HepG2 (cell line): ENCODE data around the gene PPP1R7. TPM values are rescaled to one million over a fixed set of nuclear protein-coding genes. Genes with fewer than 3 reads are reported as not detected.

Source experiments
- ATAC-seq: fragments of 200-7000 bp; cut with Tn5 transposase; 3 replicates; pipeline ENCODE4 v1.9.1; 2020; ENCODE audit warnings: mild to moderate bottlenecking, moderate library complexity
- BruUV-seq: library from RNA; stranded (reverse); fragments of 400-500 nt; replicated peaks from 2 replicates; lab custom pipeline; 2021; lab: Mats Ljungman, UMichigan
- CTCF ChIA-PET: fragments of 300-600 bp; formaldehyde crosslinking; extraction: SDS; loops from one replicate; lab custom pipeline; 2021; ENCODE audit warnings: low total read pairs, inconsistent platforms, low intra/inter-chr PET ratio; lab: Yijun Ruan, JAX
- POLR2A ChIA-PET: fragments of 350-600 bp; sonication (Branson Sonifier 250); formaldehyde crosslinking; loops from one replicate; lab custom pipeline; 2020; ENCODE audit warnings: antibody characterized with exemption, inconsistent platforms; lab: Yijun Ruan, JAX
- DNase-seq: peaks from one replicate; pipeline ENCODE4 v3.0.0-alpha.2; 2015; ENCODE audit warnings: low spot score
- FAIRE-seq: peaks from 3 replicates; lab custom pipeline; 2011; peaks lifted over from hg19 to GRCh38; lab: Jason Lieb, UNC
- H2AFZ ChIP-seq: one replicate; pipeline ENCODE4 v1.6.1; 2011; ENCODE audit warnings: low read length, inconsistent platforms
- H3K27ac ChIP-seq: fragments of 300-600 bp; 3 replicates; pipeline ENCODE4 v1.8.0; 2011; ENCODE audit warnings: mixed run types, mild to moderate bottlenecking, mixed read lengths, low read length, inconsistent platforms; ENCODE audit not compliant: insufficient read depth; ENCODE audit errors: extremely low read length
- H3K27me3 ChIP-seq, 2 experiments: fragments of 200-600 bp in 1 of 2; 2 replicates in 1 of 2; 3 replicates in 1 of 2; pipeline versions ENCODE4 v1.6.0 to v1.8.0; 2011; ENCODE audit warnings: low read length in 2 of 2, mild to moderate bottlenecking in 2 of 2, moderate library complexity in 2 of 2, inconsistent platforms in 1 of 2; ENCODE audit not compliant: insufficient read depth in 2 of 2, control insufficient read depth in 1 of 2
- H3K36me3 ChIP-seq, 2 experiments: fragments of 200-600 bp in 1 of 2; replicated peaks in 1 of 2; 2 replicates in 1 of 2; 3 replicates in 1 of 2; pipeline versions ENCODE4 v1.5.1 to v1.8.0; 2011; ENCODE audit warnings: low read length in 2 of 2, inconsistent platforms in 1 of 2; ENCODE audit not compliant: insufficient read depth in 2 of 2, control insufficient read depth in 1 of 2
- H3K4me1 ChIP-seq: 2 replicates; pipeline ENCODE4 v1.5.1; 2012; ENCODE audit warnings: low read length, inconsistent platforms; ENCODE audit not compliant: insufficient read depth
- H3K4me2 ChIP-seq: 2 replicates; pipeline ENCODE4 v1.6.0; 2011; ENCODE audit warnings: low read depth, low read length, inconsistent platforms
- H3K4me3 ChIP-seq, 3 experiments: fragments of 200-600 bp in 1 of 3; sonication (generic), shearing (Covaris generic) in 1 of 3; replicated peaks in 1 of 3; 2 replicates each; pipeline ENCODE4 v1.5.1; 2011 to 2016; ENCODE audit warnings: low read length in 3 of 3, inconsistent platforms in 2 of 3, low read depth in 2 of 3, mild to moderate bottlenecking in 2 of 3, control low read depth in 1 of 3, mixed read lengths in 1 of 3; ENCODE audit not compliant: insufficient read depth in 1 of 3
- H3K79me2 ChIP-seq: one replicate; pipeline ENCODE4 v1.6.1; 2011; ENCODE audit warnings: low read length, inconsistent platforms; ENCODE audit not compliant: insufficient read depth
- H3K9ac ChIP-seq: 2 replicates; pipeline ENCODE4 v1.6.0; 2011; ENCODE audit warnings: mild to moderate bottlenecking, low read depth, low read length, inconsistent platforms; ENCODE audit not compliant: insufficient read depth
- H3K9me3 ChIP-seq: 2 replicates; pipeline ENCODE4 v1.5.1; 2012; ENCODE audit warnings: mild to moderate bottlenecking, low read length
- H4K20me1 ChIP-seq: 2 replicates; pipeline ENCODE4 v1.6.0; 2011; ENCODE audit warnings: inconsistent platforms, mild to moderate bottlenecking, low read length, moderate library complexity; ENCODE audit not compliant: insufficient read depth
- ATF7-NPFF ChIP-seq: sonication (generic); formaldehyde crosslinking; IDR thresholded peaks from 2 replicates; pipeline ENCODE4 v1.8.1; 2023; ENCODE audit warnings: mild to moderate bottlenecking, low read depth, missing genetic modification reagents, moderate library complexity
- IKZF1 ChIP-seq: fragments of 450-650 bp; IDR thresholded peaks from 2 replicates; pipeline ENCODE4 v1.7.1; 2016
- NFKB2 ChIP-seq: sonication (generic); formaldehyde crosslinking; IDR thresholded peaks from 2 replicates; pipeline ENCODE4 v1.4.0; 2020; ENCODE audit warnings: missing genetic modification reagents, borderline replicate concordance
- SIX1 ChIP-seq: sonication (generic); formaldehyde crosslinking; IDR thresholded peaks from 2 replicates; pipeline ENCODE4 v1.4.0; 2020; ENCODE audit warnings: missing genetic modification reagents, borderline replicate concordance
- SOX6 ChIP-seq, 2 experiments: fragments of 450-650 bp in 1 of 2; sonication (generic) in 1 of 2; formaldehyde crosslinking in 1 of 2; IDR thresholded peaks; 2 replicates each; pipeline versions ENCODE4 v1.4.0 to v1.6.1; 2017 to 2020; ENCODE audit warnings: antibody characterized with exemption in 1 of 2, mild to moderate bottlenecking in 1 of 2, missing genetic modification reagents in 1 of 2
- SP140L ChIP-seq: sonication (generic); formaldehyde crosslinking; IDR thresholded peaks from 2 replicates; pipeline ENCODE4 v1.4.0; 2020; ENCODE audit warnings: missing genetic modification reagents, borderline replicate concordance
- TEAD3 ChIP-seq: optimal IDR thresholded peaks from 2 replicates; pipeline ENCODE3; 2016; ENCODE audit warnings: borderline replicate concordance
- YEATS4 ChIP-seq: sonication (generic); formaldehyde crosslinking; IDR thresholded peaks from 2 replicates; pipeline ENCODE4 v1.4.0; 2020; ENCODE audit warnings: missing genetic modification reagents, borderline replicate concordance
- ZNF224 ChIP-seq: sonication (generic); formaldehyde crosslinking; IDR thresholded peaks from 2 replicates; pipeline ENCODE4 v1.5.0; 2020; ENCODE audit warnings: mild to moderate bottlenecking, missing genetic modification reagents
- ZNF3 ChIP-seq: IDR thresholded peaks from 2 replicates; pipeline ENCODE4 v1.7.0; 2017; ENCODE audit warnings: inconsistent platforms
- ZNF329 ChIP-seq: sonication (generic); formaldehyde crosslinking; IDR thresholded peaks from 2 replicates; pipeline ENCODE4 v1.9.0; 2021; ENCODE audit warnings: low read depth, mild to moderate bottlenecking, missing genetic modification reagents
- ZNF460 ChIP-seq: sonication (generic); formaldehyde crosslinking; IDR thresholded peaks from 2 replicates; pipeline ENCODE4 v1.5.1; 2020; ENCODE audit warnings: missing genetic modification reagents, mild to moderate bottlenecking, borderline replicate concordance
- ZNF607 ChIP-seq: sonication (generic); formaldehyde crosslinking; IDR thresholded peaks from 2 replicates; pipeline ENCODE4 v1.5.1; 2020; ENCODE audit warnings: missing genetic modification reagents, mild to moderate bottlenecking, borderline replicate concordance
- ZNF609 ChIP-seq: sonication (generic); formaldehyde crosslinking; IDR thresholded peaks from 2 replicates; pipeline ENCODE4 v1.4.0; 2020; ENCODE audit warnings: mild to moderate bottlenecking, missing genetic modification reagents, borderline replicate concordance
- ZNF761 ChIP-seq: sonication (generic); formaldehyde crosslinking; conservative IDR thresholded peaks from 2 replicates; pipeline ENCODE4 v1.4.0; 2020; ENCODE audit warnings: mild to moderate bottlenecking, missing genetic modification reagents
- ZNF788 ChIP-seq: sonication (generic); formaldehyde crosslinking; IDR thresholded peaks from 2 replicates; pipeline ENCODE4 v1.5.0; 2020; ENCODE audit warnings: mild to moderate bottlenecking, missing genetic modification reagents, borderline replicate concordance
- ZNF790 ChIP-seq: sonication (generic); formaldehyde crosslinking; IDR thresholded peaks from 2 replicates; pipeline ENCODE4 v1.8.0; 2022; ENCODE audit warnings: missing genetic modification reagents, mild to moderate bottlenecking, borderline replicate concordance
- ZSCAN22 ChIP-seq: sonication (generic); formaldehyde crosslinking; IDR thresholded peaks from 2 replicates; pipeline ENCODE4 v1.4.0; 2020; ENCODE audit warnings: mild to moderate bottlenecking, missing genetic modification reagents
- WGBS: methylation state at CpG from one replicate; pipeline ENCODE4 v1.1.6; 2017; ENCODE audit warnings: low lambda C conversion rate; 5-methylcytosine and 5-hydroxymethylcytosine counted together
- in situ Hi-C: cut with HindIII; loops from 2 replicates; pipeline ENCODE4 v1.10.0; 2017; ENCODE audit warnings: low pct_unique_long_range_greater_than_20kb; ENCODE audit not compliant: extremely low pct_ligation_motif_present
- intact Hi-C: fragments of 100-400 bp; cut with micrococcal nuclease; formaldehyde crosslinking; loops from one replicate; pipeline ENCODE4 v1.10.0; 2022; ENCODE audit not compliant: unreplicated experiment
- polyA plus RNA-seq, 8 experiments: library from polyadenylated mRNA; depleted of rRNA in 3 of 8; stranded (reverse) in 7 of 8; unstranded in 1 of 8; fragments of >200 nt; fragmentation: Illumina TruSeq in 4 of 8; extraction: Trizol in 4 of 8; gene quantifications; 2 replicates each; pipeline versions ENCODE4 v1.2.1 to v1.2.3, GENCODE V29; 2011 to 2016; ENCODE audit warnings: low read depth in 4 of 8, missing spikeins in 1 of 8, mixed read lengths in 1 of 8; ENCODE audit not compliant: insufficient read depth in 1 of 8
- total RNA-seq, 5 experiments: library from RNA; depleted of rRNA; stranded (reverse); fragments of >200 nt; fragmentation: Illumina TruSeq; extraction: Trizol; gene quantifications; 2 replicates each; pipeline ENCODE4 v1.2.3, GENCODE V29; 2016; ENCODE audit warnings: low read depth in 1 of 5

Gene PPP1R7
- total and polyA plus RNA-seq, 2 of the 13 experiments (the other 11 are each of a cell fraction or from before 2014, with no cell fraction given) = 33.3 to 67.9 TPM

- Histone ChIP-seq H2AFZ (no peak overlapping the region), H3K36me3 (no peaks in the 10 kb centered on the region), H3K79me2 (no peaks in the 10 kb centered on the region), H4K20me1 (no peaks in the 10 kb centered on the region), H3K27ac (no peak overlapping the region), H3K27me3 (peaks cover 21 to 73% of the 10 kb centered on the region in 2 experiments), H3K4me1 (peaks cover 27% of the 10 kb centered on the region), H3K4me3 (no peak overlapping the region), H3K9ac (no peak overlapping the region), H3K9me3 (no peaks in the 10 kb centered on the region), H3K4me2 (no peak overlapping the region)
- TF ChIP-seq SP140L (CRISPR knock-in tag) (no peak), TEAD3 (CRISPR knock-in tag) (no peak), ZNF788 (CRISPR knock-in tag) (no peak), IKZF1 (no peak), NFKB2 (no peak), ZNF3 (CRISPR knock-in tag) (no peak), ATF7-NPFF (no peak), ZNF607 (CRISPR knock-in tag) (no peak), ZNF790 (CRISPR knock-in tag) (no peak), SOX6 (IDR thresholded peaks at IDR 0.05) (no peak), SOX6 (CRISPR knock-in tag; IDR thresholded peaks at IDR 0.05) (no peak), ZNF329 (CRISPR knock-in tag) (no peak), YEATS4 (CRISPR knock-in tag) (no peak), ZSCAN22 (CRISPR knock-in tag) (no peak), ZNF761 (CRISPR knock-in tag) (no peak), ZNF460 (CRISPR knock-in tag) (no peak), ZNF609 (CRISPR knock-in tag) (no peak), ZNF224 (CRISPR knock-in tag) (no peak), SIX1 (CRISPR knock-in tag) (no peak)
- ATAC-seq = peak; percentile 4; the same call in 2 of the 3 replicates
- ChIA-PET CTCF (no interaction called here), POLR2A (no interaction called here)
- no peak for DNase-seq
- intact Hi-C loops (no loop called here), in situ Hi-C loops (loop anchor here (5.0 kb wide), 1 partner anchor 357 kb away; no protein-coding TSS in a partner anchor)
- 55% methylated on average over 11 of the region's 16 CpGs for whole genome bisulfite sequencing
- FAIRE-seq = no peak
- no TSS peak for BruUV-seq
These were observed 49.0 kb downstream of the PPP1R7 start for GRCh38 chr2:241199286-241199685.
